Ascending aorta (tissue), 2 donors: Measurements from ENCODE around the gene ZNF536. TPM values are rescaled to one million over a fixed set of nuclear protein-coding genes. Genes with fewer than 3 reads are reported as not detected.

ENCODE experiments used
- DNase-seq, 2 donors: peaks; one replicate each; pipeline ENCODE4 v3.0.0-alpha.2; 2019; ENCODE audit warnings: low spot score in 2 of 2
- H3K27ac ChIP-seq, 2 donors: fragments of 200-600 bp; sonication (generic); one replicate each; pipeline ENCODE4 v1.5.1; 2016 to 2017; ENCODE audit warnings: mild to moderate bottlenecking in 1 of 2
- H3K27me3 ChIP-seq: fragments of 200-600 bp; sonication (generic); one replicate; pipeline ENCODE4 v1.5.1; 2017
- H3K36me3 ChIP-seq, 2 donors: fragments of 200-600 bp; sonication (generic); one replicate each; pipeline ENCODE4 v1.5.1; 2016
- H3K4me1 ChIP-seq, 2 donors: fragments of 200-600 bp; sonication (generic); one replicate each; pipeline ENCODE4 v1.5.1; 2016 to 2017; ENCODE audit warnings: mild to moderate bottlenecking in 1 of 2
- H3K4me3 ChIP-seq, 2 donors: fragments of 200-600 bp; sonication (generic); one replicate each; pipeline ENCODE4 v1.5.1; 2016 to 2017; ENCODE audit warnings: mild to moderate bottlenecking in 1 of 2
- H3K9me3 ChIP-seq, 2 donors: fragments of 200-600 bp; sonication (generic); one replicate each; pipeline ENCODE4 v1.5.1; 2016
- CTCF ChIP-seq, 3 experiments: fragments of 200-600 bp in 2 of 3; fragments of 450-650 bp in 1 of 3; sonication (generic) in 2 of 3; IDR thresholded peaks; one replicate each; pipeline ENCODE4 v1.5.1; 2016 to 2019; ENCODE audit warnings: antibody characterized with exemption in 3 of 3, mild to moderate bottlenecking in 1 of 3, moderate library complexity in 1 of 3
- intact Hi-C: fragments of 100-400 bp; cut with DNase I; formaldehyde crosslinking; loops from one replicate; pipeline ENCODE4 v1.15.1; 2023
- total RNA-seq: library from RNA; depleted of rRNA; stranded (reverse); fragments of >200 nt; gene quantifications from one replicate; pipeline ENCODE4 v1.1.0, GENCODE V29; 2016

The ZNF536 gene
- total RNA-seq, 1 donor from 2014 or later: not detected

DNA sequence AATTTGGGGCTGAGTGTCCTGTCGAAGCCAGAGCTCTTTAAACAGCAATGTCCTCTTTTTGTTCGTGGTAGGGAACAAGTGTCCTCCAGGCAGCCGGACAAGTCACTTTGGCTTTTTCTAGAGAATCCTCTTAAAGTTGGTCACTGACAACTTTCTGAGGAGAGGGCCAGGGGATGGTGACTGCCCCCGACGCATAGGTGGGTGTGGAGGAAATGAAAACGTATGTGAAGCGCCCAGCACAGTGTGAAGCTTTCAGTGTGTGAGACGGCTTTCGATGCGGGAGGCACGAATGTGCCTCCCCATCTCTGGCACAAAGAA lies 45.8 kb upstream of the ZNF536 start:
- H3K27me3 ChIP-seq: no peaks in the 10 kb centered on the region
- no peaks in the 10 kb centered on the region for H3K36me3 ChIP-seq
- TF ChIP-seq CTCF (IDR thresholded peaks at IDR 0.05): no peak
- DNase-seq: no peak
- H3K4me1 ChIP-seq: no peaks in the 10 kb centered on the region
- no peaks in the 10 kb centered on the region for H3K9me3 ChIP-seq
- no peak overlapping the region for H3K4me3 ChIP-seq
- H3K27ac ChIP-seq: no peak overlapping the region
- intact Hi-C loops: no loop called here

DNA sequence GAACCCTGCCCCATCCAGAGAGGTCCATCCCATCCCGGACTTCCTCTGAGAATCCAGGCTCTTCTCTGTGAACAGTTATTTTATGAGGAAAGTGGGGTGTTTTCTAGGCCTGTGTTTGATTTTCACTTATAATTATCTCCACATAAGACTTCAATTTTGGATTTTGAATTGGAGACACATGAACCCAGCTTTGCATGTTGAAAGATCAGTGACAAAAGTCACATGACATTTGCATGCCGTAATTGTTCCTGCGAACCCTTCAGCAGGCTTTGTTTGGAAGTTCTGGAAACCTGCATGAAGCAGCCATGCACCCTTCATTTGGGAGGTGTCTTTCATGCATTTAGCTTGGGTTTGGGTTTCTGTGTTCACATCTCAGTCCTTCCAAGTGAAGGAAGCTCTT lies 44.9 kb upstream of the ZNF536 start:
- DNase-seq: no peak
- H3K4me3 ChIP-seq: no peak overlapping the region
- no peak for TF ChIP-seq CTCF (IDR thresholded peaks at IDR 0.05)
- intact Hi-C loops: no loop called here
- no peaks in the 10 kb centered on the region for H3K27me3 ChIP-seq
- no peaks in the 10 kb centered on the region for H3K4me1 ChIP-seq
- H3K9me3 ChIP-seq: no peaks in the 10 kb centered on the region
- H3K36me3 ChIP-seq: no peaks in the 10 kb centered on the region
- H3K27ac ChIP-seq: no peak overlapping the region

DNA sequence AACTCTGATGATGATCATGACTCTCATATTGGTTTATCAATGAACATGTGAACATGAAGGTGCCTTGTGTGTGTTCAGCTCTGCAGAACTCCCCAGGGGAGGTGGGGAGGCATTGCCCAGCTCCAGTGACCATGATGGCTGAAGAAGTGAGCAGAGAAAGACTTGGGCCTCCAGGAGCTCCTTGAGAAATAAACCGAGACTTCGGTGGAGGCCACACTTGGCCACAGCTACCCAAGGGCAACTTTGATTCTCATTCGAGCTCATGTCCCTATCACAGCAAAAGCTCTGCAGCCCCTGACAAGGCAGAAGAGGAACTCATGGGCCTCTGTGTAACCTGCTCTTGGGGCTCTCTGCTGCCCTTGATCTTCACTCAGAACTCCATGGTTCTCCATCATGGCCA lies 44.1 kb upstream of the ZNF536 start:
- intact Hi-C loops: no loop called here
- H3K27me3 ChIP-seq: no peaks in the 10 kb centered on the region

GRCh38 chr19:30330266-30330665 lies 41.9 kb upstream of the ZNF536 start:
- no peak overlapping the region for H3K4me3 ChIP-seq
- no peaks in the 10 kb centered on the region for H3K27me3 ChIP-seq
- H3K9me3 ChIP-seq: no peaks in the 10 kb centered on the region
- DNase-seq: no peak
- TF ChIP-seq CTCF (IDR thresholded peaks at IDR 0.05): no peak
- H3K36me3 ChIP-seq: no peaks in the 10 kb centered on the region
- H3K27ac ChIP-seq: no peak overlapping the region
- H3K4me1 ChIP-seq: no peaks in the 10 kb centered on the region
- intact Hi-C loops: no loop called here

More for the DNA sequence above, 44.1 kb upstream of the ZNF536 start:
- Histone ChIP-seq H3K27ac (no peak overlapping the region), H3K9me3 (no peaks in the 10 kb centered on the region), H3K36me3 (no peaks in the 10 kb centered on the region), H3K4me1 (no peaks in the 10 kb centered on the region), H3K4me3 (no peak overlapping the region)
- DNase-seq: no peak
- TF ChIP-seq CTCF (IDR thresholded peaks at IDR 0.05): no peak

DNA sequence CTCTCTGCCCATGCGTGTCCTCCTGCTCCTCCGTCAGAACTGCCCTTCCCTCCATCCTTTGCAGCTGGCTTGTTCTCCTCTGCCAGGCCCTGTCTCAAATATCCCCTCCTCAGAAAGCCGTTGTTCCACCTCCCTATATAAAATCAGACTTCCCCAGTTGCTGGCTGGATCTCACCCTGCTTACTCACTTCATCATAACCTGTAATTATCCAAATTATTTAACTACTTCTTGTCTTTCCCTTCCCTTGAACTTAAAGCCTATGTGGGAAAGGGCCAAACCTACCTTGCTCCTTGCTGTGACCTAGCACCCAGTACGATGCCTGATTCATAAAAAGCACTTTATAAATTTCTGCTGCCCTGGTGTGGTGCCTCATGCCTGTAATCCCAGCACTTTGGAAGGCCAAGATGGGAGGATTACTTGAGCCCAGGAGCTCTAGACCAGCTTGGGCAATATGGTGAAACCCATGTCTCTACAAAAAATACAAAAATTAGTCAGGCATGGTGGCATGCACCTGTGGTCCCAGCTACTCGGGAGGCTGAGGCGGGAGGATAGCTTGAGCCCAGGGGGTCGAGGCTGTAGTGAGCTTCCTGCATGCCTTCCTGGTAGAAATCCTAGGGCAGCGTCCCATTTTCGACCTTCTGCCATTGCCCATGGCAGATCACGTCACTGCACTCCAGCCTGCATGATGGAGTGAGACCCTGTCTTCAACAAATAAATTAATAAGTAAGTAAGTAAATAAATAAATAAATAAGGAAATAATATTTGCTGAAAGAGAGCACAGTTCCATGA lies 39.5 kb upstream of the ZNF536 start:
- no peak overlapping the region for H3K4me3 ChIP-seq
- H3K36me3 ChIP-seq: no peaks in the 10 kb centered on the region
- H3K27ac ChIP-seq: no peak overlapping the region
- no peak for TF ChIP-seq CTCF (IDR thresholded peaks at IDR 0.05)
- DNase-seq: no peak
- no peaks in the 10 kb centered on the region for H3K4me1 ChIP-seq
- intact Hi-C loops: no loop called here
- H3K27me3 ChIP-seq: no peaks in the 10 kb centered on the region
- H3K9me3 ChIP-seq: no peaks in the 10 kb centered on the region
